Lower lobe of right lung (tissue), 2 donors: ENCODE data around the gene LINGO4. TPM values are rescaled to one million over a fixed set of nuclear protein-coding genes. Genes with fewer than 3 reads are reported as not detected.

Source experiments
- ATAC-seq, 2 donors: fragments of 200-7000 bp; cut with Tn5 transposase; one replicate each; pipeline ENCODE4 v1.9.1; 2020 to 2022; ENCODE audit warnings: mild to moderate bottlenecking in 2 of 2, moderate library complexity in 2 of 2
- DNase-seq: peaks from one replicate; pipeline ENCODE4 v3.0.0-alpha.2; 2020
- H3K27ac ChIP-seq: fragments of 200-600 bp; one replicate; pipeline ENCODE4 v1.8.0; 2022
- H3K27me3 ChIP-seq: fragments of 200-600 bp; one replicate; pipeline ENCODE4 v1.8.0; 2022; ENCODE audit warnings: low read depth
- H3K36me3 ChIP-seq: fragments of 200-600 bp; one replicate; pipeline ENCODE4 v1.8.0; 2022; ENCODE audit warnings: mild to moderate bottlenecking
- H3K4me1 ChIP-seq: fragments of 200-600 bp; one replicate; pipeline ENCODE4 v1.8.0; 2022
- H3K4me3 ChIP-seq: fragments of 200-600 bp; one replicate; pipeline ENCODE4 v1.8.0; 2022; ENCODE audit warnings: mild to moderate bottlenecking
- H3K9me3 ChIP-seq: fragments of 200-600 bp; one replicate; pipeline ENCODE4 v1.8.0; 2022
- intact Hi-C: fragments of 100-400 bp; cut with DNase I; formaldehyde crosslinking; loops from one replicate; pipeline ENCODE4 v1.11.0; 2022
- long read RNA-seq: library from polyadenylated mRNA; unstranded; transcript quantifications from one replicate; pipeline ENCODE4 v2.0.0, GENCODE V29; 2021
- total RNA-seq: library from RNA; stranded (reverse); fragmentation: NEBNext Ultra II Directional; extraction: Animal tissue kit (Norgen Biotek cat#: 25700); gene quantifications from one replicate; pipeline ENCODE4 v1.2.1, GENCODE V29; 2021
- TF ChIP-seq, protein P1 (sequence below): fragments of 200-600 bp; IDR thresholded peaks from one replicate; pipeline ENCODE4 v1.8.0; 2022; ENCODE audit warnings: antibody characterized with exemption, mild to moderate bottlenecking
- donor health status: DM: no; HTN: yes; CAD: no; lungs with severe emphysema.

LINGO4 gene
- total RNA-seq, result 0.50 TPM
- long read RNA-seq, result 0 reads

DNA sequence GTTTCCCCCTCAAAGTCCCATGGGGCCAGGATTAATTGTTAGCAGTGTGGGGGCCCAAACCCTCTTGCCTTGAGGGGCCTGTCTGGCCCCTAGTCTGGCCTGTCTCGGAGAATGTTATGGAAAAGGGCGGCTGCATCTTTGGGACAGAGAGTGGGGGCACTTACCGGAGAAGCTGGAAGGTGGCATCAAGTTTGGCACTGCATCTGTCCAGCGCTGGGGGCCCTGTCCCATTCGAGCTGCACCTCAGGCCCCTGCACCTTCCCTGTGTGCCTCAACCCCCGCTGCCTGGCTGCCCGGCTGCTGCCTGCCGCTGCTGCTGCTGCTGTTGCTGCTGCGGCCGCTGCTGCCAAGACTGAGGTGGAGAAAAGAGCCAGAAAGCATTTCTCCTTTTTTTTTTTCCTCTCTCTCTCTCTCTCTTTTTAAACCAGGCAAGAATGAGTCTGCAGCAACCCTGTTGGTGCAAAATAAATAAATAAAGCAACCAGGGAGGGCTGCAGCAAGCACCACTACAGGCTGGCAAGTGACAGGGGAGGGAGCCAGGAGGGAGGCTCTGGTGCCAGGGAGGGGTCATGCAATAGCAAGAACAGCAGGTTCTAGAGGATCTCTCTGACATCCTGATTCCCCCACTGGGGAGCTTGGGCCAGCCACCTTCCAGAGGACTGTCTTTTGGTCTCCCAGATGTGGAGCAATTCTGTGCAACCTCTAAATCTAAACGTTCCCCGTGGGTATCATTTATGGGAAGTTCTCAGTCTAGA, at the start of gene LINGO4:
Gene LINGO4 (minus strand): TSS at position 354 of the 755 bp plus-strand sequence. CDS start 2,715 bp downstream, outside the sequence.
- no peaks in the 10 kb centered on the region for H3K36me3 ChIP-seq
- no peaks in the 10 kb centered on the region for H3K27me3 ChIP-seq
- TF ChIP-seq, protein P1, sequence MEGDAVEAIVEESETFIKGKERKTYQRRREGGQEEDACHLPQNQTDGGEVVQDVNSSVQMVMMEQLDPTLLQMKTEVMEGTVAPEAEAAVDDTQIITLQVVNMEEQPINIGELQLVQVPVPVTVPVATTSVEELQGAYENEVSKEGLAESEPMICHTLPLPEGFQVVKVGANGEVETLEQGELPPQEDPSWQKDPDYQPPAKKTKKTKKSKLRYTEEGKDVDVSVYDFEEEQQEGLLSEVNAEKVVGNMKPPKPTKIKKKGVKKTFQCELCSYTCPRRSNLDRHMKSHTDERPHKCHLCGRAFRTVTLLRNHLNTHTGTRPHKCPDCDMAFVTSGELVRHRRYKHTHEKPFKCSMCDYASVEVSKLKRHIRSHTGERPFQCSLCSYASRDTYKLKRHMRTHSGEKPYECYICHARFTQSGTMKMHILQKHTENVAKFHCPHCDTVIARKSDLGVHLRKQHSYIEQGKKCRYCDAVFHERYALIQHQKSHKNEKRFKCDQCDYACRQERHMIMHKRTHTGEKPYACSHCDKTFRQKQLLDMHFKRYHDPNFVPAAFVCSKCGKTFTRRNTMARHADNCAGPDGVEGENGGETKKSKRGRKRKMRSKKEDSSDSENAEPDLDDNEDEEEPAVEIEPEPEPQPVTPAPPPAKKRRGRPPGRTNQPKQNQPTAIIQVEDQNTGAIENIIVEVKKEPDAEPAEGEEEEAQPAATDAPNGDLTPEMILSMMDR, result no peak
- H3K4me1 ChIP-seq, result no peaks in the 10 kb centered on the region
- no peak within 1 kb of the TSS for H3K27ac ChIP-seq
- no peak within 1 kb of the TSS for H3K4me3 ChIP-seq
- no peaks in the 10 kb centered on the region for H3K9me3 ChIP-seq
- intact Hi-C loops, result no loop called here
- no peak for ATAC-seq
- no peak for DNase-seq

DNA sequence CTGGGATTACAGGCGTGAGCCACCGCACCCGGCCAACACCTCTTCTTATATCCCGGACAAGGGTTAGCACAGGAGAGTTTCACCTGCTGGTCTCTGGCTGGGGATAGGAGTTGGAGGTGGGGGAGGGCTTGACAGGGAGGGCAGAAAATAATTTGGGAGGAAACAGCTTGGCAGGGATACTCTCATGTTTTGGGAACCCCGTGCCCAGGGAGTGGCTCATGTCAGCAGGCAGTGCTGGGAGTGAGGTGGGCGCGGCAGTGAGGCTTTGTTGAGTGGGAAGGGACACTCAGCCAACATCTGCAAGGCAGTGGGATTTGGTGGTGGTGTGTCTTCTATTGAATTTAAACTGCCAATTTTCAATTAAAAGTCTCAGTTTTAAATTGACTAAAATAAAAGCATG, 49.4 kb upstream of the LINGO4 start:
- Histone ChIP-seq H3K36me3 (no peaks in the 10 kb centered on the region), H3K4me3 (no peak overlapping the region), H3K4me1 (peaks cover 2% of the 10 kb centered on the region), H3K27ac (no peak overlapping the region), H3K27me3 (no peaks in the 10 kb centered on the region), H3K9me3 (no peaks in the 10 kb centered on the region)
- ATAC-seq, result no peak
- intact Hi-C loops, result no loop called here
- TF ChIP-seq, protein P1, result no peak
- no peak for DNase-seq

DNA sequence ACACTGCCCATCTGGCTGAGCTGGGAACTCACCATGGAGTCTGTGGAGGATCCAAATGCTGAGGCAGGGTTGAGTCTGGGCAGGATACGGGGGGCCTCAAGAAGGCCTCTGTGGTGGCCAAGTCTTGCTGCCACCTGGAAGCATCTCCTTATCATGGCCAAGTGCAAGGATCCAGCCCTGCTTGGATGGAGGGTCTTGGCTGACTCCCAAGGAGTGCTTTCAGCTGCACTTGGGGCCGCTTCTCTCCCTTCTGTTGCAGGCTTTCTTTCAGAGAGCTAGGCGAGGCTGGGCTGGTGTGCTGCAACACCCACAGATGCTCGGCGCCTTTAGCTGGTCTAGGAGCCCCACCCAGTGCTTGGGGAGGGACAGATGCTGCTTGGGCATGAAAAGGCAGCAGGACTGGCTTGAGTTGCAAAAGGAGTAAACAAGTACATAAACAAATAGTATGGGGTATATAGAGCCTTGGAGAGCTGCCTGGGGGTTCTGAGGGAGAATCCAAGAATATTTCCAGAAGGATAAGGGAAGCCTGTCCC, 48.3 kb upstream of the LINGO4 start, which contains the start of gene THEM5:
Gene THEM5 (minus strand): TSS at position 302 of the 533 bp plus-strand sequence. CDS start 147 bp downstream, at position 155.
- TF ChIP-seq, protein P1, result no peak
- Histone ChIP-seq H3K4me3 (no peak within 1 kb of the TSS), H3K27me3 (no peaks in the 10 kb centered on the region), H3K36me3 (no peaks in the 10 kb centered on the region), H3K4me1 (peaks cover 14% of the 10 kb centered on the region), H3K27ac (no peak within 1 kb of the TSS), H3K9me3 (no peaks in the 10 kb centered on the region)
- DNase-seq (no peak), ATAC-seq (no peak)
- intact Hi-C loops, result no loop called here

DNA sequence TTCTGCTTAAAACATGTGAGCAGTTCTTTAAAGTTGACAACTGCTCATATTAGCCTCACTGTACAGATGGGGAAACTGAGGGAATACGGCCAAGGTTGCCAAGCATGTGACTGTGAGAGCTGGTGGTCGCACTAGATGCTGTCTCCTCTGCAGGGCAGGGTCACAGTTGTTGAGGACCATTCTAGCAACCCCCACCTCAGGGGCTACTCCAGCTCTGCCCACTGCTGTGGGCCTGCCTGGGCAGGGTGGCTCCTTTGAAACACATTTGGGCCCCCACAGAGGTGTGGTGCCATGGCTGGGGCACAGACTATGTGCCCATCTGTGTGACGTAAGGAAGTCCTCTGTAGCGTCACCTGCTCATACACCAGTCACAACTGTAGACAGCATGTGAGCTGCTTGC, 47.5 kb upstream of the LINGO4 start:
- H3K4me1 ChIP-seq, result peaks cover 19% of the 10 kb centered on the region
- DNase-seq (no peak), ATAC-seq (no peak)
- H3K4me3 ChIP-seq, result no peak overlapping the region
- TF ChIP-seq, protein P1, result no peak
- no peaks in the 10 kb centered on the region for H3K27me3 ChIP-seq
- H3K36me3 ChIP-seq, result no peaks in the 10 kb centered on the region
- no peaks in the 10 kb centered on the region for H3K9me3 ChIP-seq
- intact Hi-C loops, result no loop called here
- no peak overlapping the region for H3K27ac ChIP-seq

- ATAC-seq (no peak), DNase-seq (no peak)
- Histone ChIP-seq H3K4me3 (no peak overlapping the region), H3K9me3 (no peaks in the 10 kb centered on the region), H3K36me3 (no peaks in the 10 kb centered on the region), H3K4me1 (peaks cover 19% of the 10 kb centered on the region), H3K27ac (no peak overlapping the region), H3K27me3 (no peaks in the 10 kb centered on the region)
- intact Hi-C loops, result no loop called here
- TF ChIP-seq, protein P1, result no peak
Observed at GRCh38 chr1:151851886-151852285, 46.7 kb upstream of the LINGO4 start.
